IMR-90 (cell line): ENCODE results near the gene FRMPD4.

ENCODE experiments used
- BHLHE40 ChIP-seq: fragments of 150-350 bp; IDR thresholded peaks from 2 replicates; pipeline ENCODE4 v1.6.1; 2016; ENCODE audit warnings: mild to moderate bottlenecking, low read depth, low read length
- CHD1 ChIP-seq: IDR thresholded peaks from 2 replicates; pipeline ENCODE4 v1.6.1; 2012; ENCODE audit warnings: low read depth, low read length, improper control_type of control experiment
- CTCF ChIP-seq: conservative IDR thresholded peaks from 2 replicates; pipeline ENCODE4 v1.5.1; 2012; ENCODE audit warnings: mild to moderate bottlenecking, low read depth, low read length, improper control_type of control experiment
- ELK1 ChIP-seq: fragments of 150-350 bp; IDR thresholded peaks from 2 replicates; pipeline ENCODE4 v1.6.1; 2016; ENCODE audit warnings: low read depth, mild to moderate bottlenecking, low read length, moderate library complexity, borderline replicate concordance
- FOS ChIP-seq: fragments of 150-350 bp; IDR thresholded peaks from 2 replicates; pipeline ENCODE4 v1.6.1; 2016; ENCODE audit warnings: low read depth, low read length
- MAFK ChIP-seq: IDR thresholded peaks from 2 replicates; pipeline ENCODE4 v1.6.1; 2012; ENCODE audit warnings: low read depth, low read length, improper control_type of control experiment
- MAZ ChIP-seq: IDR thresholded peaks from 2 replicates; pipeline ENCODE4 v1.6.1; 2012; ENCODE audit warnings: low read depth, mild to moderate bottlenecking, low read length, improper control_type of control experiment, moderate library complexity, borderline replicate concordance
- MXI1 ChIP-seq: IDR thresholded peaks from 2 replicates; pipeline ENCODE4 v1.6.1; 2012; ENCODE audit warnings: low read depth, mild to moderate bottlenecking, low read length, moderate library complexity, borderline replicate concordance
- NFE2L2 ChIP-seq: fragments of 150-350 bp; IDR thresholded peaks from 2 replicates; pipeline ENCODE4 v1.6.1; 2016; ENCODE audit warnings: low read depth, mild to moderate bottlenecking, low read length
- POLR2A ChIP-seq: IDR thresholded peaks from 2 replicates; pipeline ENCODE4 v1.6.1; 2012; ENCODE audit warnings: mild to moderate bottlenecking, low read depth, low read length
- RAD21 ChIP-seq: IDR thresholded peaks from 2 replicates; pipeline ENCODE4 v1.6.1; 2012; ENCODE audit warnings: low read length, improper control_type of control experiment
- RCOR1 ChIP-seq: IDR thresholded peaks from 2 replicates; pipeline ENCODE4 v1.6.1; 2012; ENCODE audit warnings: mild to moderate bottlenecking, low read length, improper control_type of control experiment; ENCODE audit not compliant: insufficient replicate concordance
- RFX5 ChIP-seq: IDR thresholded peaks from 2 replicates; pipeline ENCODE4 v1.8.0; 2012; ENCODE audit warnings: low read depth, mild to moderate bottlenecking, low read length, moderate library complexity
- SMC3 ChIP-seq: fragments of 150-350 bp; IDR thresholded peaks from 2 replicates; pipeline ENCODE4 v1.6.1; 2016; ENCODE audit warnings: low read depth, mild to moderate bottlenecking, antibody characterized with exemption, low read length, moderate library complexity

GRCh38 chrX:12548746-12549145, 410.5 kb downstream of the FRMPD4 start:
- TF ChIP-seq CTCF (no peak), POLR2A (no peak), RAD21 (no peak), MXI1 (no peak), MAFK (no peak), CHD1 (no peak), ELK1 (no peak), SMC3 (no peak), NFE2L2 (no peak), RFX5 (no peak), BHLHE40 (no peak), MAZ (no peak), RCOR1 (no peak), FOS (no peak)
